Measurements from ENCODE around the gene AFAP1L2. TPM values are rescaled to one million over a fixed set of nuclear protein-coding genes. Genes with fewer than 3 reads are reported as not detected.
"Not testable (repeated sequence)": the region's sequence is repeated elsewhere in the genome, so short reads cannot be mapped to it uniquely, and the experiment has no call there.

The AFAP1L2 gene
- total RNA-seq, 1 experiment from 2014 or later = not detected

- POLR2A ChIA-PET (ENCODE audit: low non-redundant PET) = no interaction called here
- TF ChIP-seq EZH2 (IDR thresholded peaks at IDR 0.05; ENCODE audit: borderline replicate concordance, low read depth, low read length, poor library complexity, severe bottlenecking) (no peak), CTCF (conservative IDR thresholded peaks at IDR 0.05; ENCODE audit: low read depth, low read length) (no peak)
- no TSS peak for BruUV-seq (replicated peaks)
- DNase-seq (ENCODE audit: low spot score) = peak; percentile 9
- intact Hi-C loops (cut with micrococcal nuclease; ENCODE audit: unreplicated experiment) = no loop called here
- Histone ChIP-seq H3K27me3 (replicated peaks; ENCODE audit: insufficient read depth, low read depth, low read length, poor library complexity) (peaks cover 6% of the 10 kb centered on the region), H3K4me1 (ENCODE audit: insufficient read depth, low read length, poor library complexity, severe bottlenecking) (no peaks in the 10 kb centered on the region), H3K9me3 (ENCODE audit: low read depth, low read length, poor library complexity, severe bottlenecking) (no peaks in the 10 kb centered on the region), H3K27ac (ENCODE audit: low read depth, low read length, poor library complexity, severe bottlenecking) (no peak overlapping the region), H3K36me3 (ENCODE audit: insufficient read depth, low read length, poor library complexity, severe bottlenecking) (no peaks in the 10 kb centered on the region), H3K4me3 (ENCODE audit: low read depth, low read length, poor library complexity, severe bottlenecking) (no peak overlapping the region)
- CTCF ChIA-PET = no interaction called here
These were observed 51.5 kb downstream of the AFAP1L2 start for GRCh38 chr10:114352653-114353298.

GRCh38 chr10:114350751-114351150 is 53.6 kb downstream of the AFAP1L2 start:
- Histone ChIP-seq H3K27ac (ENCODE audit: low read depth, low read length, poor library complexity, severe bottlenecking) (no peak overlapping the region), H3K36me3 (ENCODE audit: insufficient read depth, low read length, poor library complexity, severe bottlenecking) (no peaks in the 10 kb centered on the region), H3K27me3 (replicated peaks; ENCODE audit: insufficient read depth, low read depth, low read length, poor library complexity) (no peaks in the 10 kb centered on the region), H3K4me1 (ENCODE audit: insufficient read depth, low read length, poor library complexity, severe bottlenecking) (no peaks in the 10 kb centered on the region), H3K9me3 (ENCODE audit: low read depth, low read length, poor library complexity, severe bottlenecking) (no peaks in the 10 kb centered on the region), H3K4me3 (ENCODE audit: low read depth, low read length, poor library complexity, severe bottlenecking) (no peak overlapping the region)
- DNase-seq (ENCODE audit: low spot score) = no peak
- POLR2A ChIA-PET (ENCODE audit: low non-redundant PET) = no interaction called here
- CTCF ChIA-PET = no interaction called here
- intact Hi-C loops (cut with micrococcal nuclease; ENCODE audit: unreplicated experiment) = no loop called here
- TF ChIP-seq CTCF (conservative IDR thresholded peaks at IDR 0.05; ENCODE audit: low read depth, low read length) = no peak
- no peak for TF ChIP-seq EZH2 (IDR thresholded peaks at IDR 0.05; ENCODE audit: borderline replicate concordance, low read depth, low read length, poor library complexity, severe bottlenecking)
- BruUV-seq (replicated peaks) = no TSS peak

- Histone ChIP-seq H3K27ac (ENCODE audit: low read depth, low read length, poor library complexity, severe bottlenecking) (no peak overlapping the region), H3K27me3 (replicated peaks; ENCODE audit: insufficient read depth, low read depth, low read length, poor library complexity) (no peaks in the 10 kb centered on the region), H3K4me1 (ENCODE audit: insufficient read depth, low read length, poor library complexity, severe bottlenecking) (no peaks in the 10 kb centered on the region), H3K36me3 (ENCODE audit: insufficient read depth, low read length, poor library complexity, severe bottlenecking) (no peaks in the 10 kb centered on the region), H3K4me3 (ENCODE audit: low read depth, low read length, poor library complexity, severe bottlenecking) (no peak overlapping the region), H3K9me3 (ENCODE audit: low read depth, low read length, poor library complexity, severe bottlenecking) (no peaks in the 10 kb centered on the region)
- CTCF ChIA-PET = no interaction called here
- no TSS peak for BruUV-seq (replicated peaks)
- intact Hi-C loops (cut with micrococcal nuclease; ENCODE audit: unreplicated experiment) = no loop called here
- TF ChIP-seq EZH2 (IDR thresholded peaks at IDR 0.05; ENCODE audit: borderline replicate concordance, low read depth, low read length, poor library complexity, severe bottlenecking) (no peak), CTCF (conservative IDR thresholded peaks at IDR 0.05; ENCODE audit: low read depth, low read length) (no peak)
- POLR2A ChIA-PET (ENCODE audit: low non-redundant PET) = interaction anchor here (0.5 kb wide), 1 partner anchor 565 kb away, joined by 3 read pairs; no protein-coding TSS in a partner anchor
- no peak for DNase-seq (ENCODE audit: low spot score)
These were observed 54.6 kb downstream of the AFAP1L2 start for GRCh38 chr10:114349522-114350215.

- H3K4me3 ChIP-seq (ENCODE audit: low read depth, low read length, poor library complexity, severe bottlenecking); BruUV-seq (replicated peaks); intact Hi-C loops (cut with micrococcal nuclease; ENCODE audit: unreplicated experiment); H3K9me3 ChIP-seq (ENCODE audit: low read depth, low read length, poor library complexity, severe bottlenecking); H3K27me3 ChIP-seq (replicated peaks; ENCODE audit: insufficient read depth, low read depth, low read length, poor library complexity); H3K27ac ChIP-seq (ENCODE audit: low read depth, low read length, poor library complexity, severe bottlenecking); H3K4me1 ChIP-seq (ENCODE audit: insufficient read depth, low read length, poor library complexity, severe bottlenecking); DNase-seq (ENCODE audit: low spot score); H3K36me3 ChIP-seq (ENCODE audit: insufficient read depth, low read length, poor library complexity, severe bottlenecking); CTCF ChIA-PET: not testable (repeated sequence)
- POLR2A ChIA-PET (ENCODE audit: low non-redundant PET) = interaction anchor here (0.5 kb wide), 1 partner anchor 566 kb away, joined by 3 read pairs; no protein-coding TSS in a partner anchor
These were observed 55.2 kb downstream of the AFAP1L2 start for GRCh38 chr10:114349071-114349470.

Data from A673 (cell line).